Measurements from ENCODE around the gene ARCN1. TPM values are rescaled to one million over a fixed set of nuclear protein-coding genes. Genes with fewer than 3 reads are reported as not detected.

ARCN1 gene
- total and polyA plus RNA-seq, 9 of the 15 experiments (the other 6 are each of a cell fraction or from before 2014, with no cell fraction given) = 30.0 to 224 (median 76.4) TPM

DNA sequence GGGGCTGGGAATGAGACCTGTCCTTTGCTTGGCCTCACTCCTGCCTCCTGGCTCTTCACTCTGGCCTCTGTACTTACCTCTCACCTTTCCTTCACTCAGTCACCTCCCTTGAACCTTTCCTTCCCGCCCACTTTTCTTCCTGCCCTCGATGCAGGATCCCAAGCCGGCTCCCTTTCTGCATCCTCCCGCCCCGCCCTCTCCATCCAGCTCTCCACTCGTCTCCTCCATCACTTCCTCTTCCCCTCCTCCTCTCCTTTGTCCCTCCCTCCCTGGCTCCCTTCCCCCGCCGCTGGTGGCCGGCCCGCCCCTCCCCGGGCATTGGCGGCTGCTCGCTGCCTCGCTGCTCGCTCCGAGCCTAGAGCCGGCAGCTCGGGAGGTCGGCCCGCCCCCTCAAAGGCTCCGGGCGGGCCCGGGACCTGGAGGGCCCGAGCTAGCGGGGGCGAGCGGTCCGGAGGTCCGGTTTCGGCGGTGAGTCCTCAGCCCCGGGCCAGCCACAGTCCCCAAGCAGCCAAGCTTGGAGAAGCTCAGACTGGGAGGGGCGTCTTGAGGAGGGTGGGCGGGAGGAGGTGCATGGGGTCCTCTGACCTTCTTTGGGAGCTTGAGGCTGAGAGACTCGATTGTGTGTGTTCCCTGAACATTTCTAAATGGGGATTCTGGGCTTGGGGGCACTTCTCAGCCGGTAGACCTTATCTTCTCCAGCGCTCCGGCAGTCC is 49.0 kb downstream of the ARCN1 start (continued):
- TF ChIP-seq, protein P1, sequence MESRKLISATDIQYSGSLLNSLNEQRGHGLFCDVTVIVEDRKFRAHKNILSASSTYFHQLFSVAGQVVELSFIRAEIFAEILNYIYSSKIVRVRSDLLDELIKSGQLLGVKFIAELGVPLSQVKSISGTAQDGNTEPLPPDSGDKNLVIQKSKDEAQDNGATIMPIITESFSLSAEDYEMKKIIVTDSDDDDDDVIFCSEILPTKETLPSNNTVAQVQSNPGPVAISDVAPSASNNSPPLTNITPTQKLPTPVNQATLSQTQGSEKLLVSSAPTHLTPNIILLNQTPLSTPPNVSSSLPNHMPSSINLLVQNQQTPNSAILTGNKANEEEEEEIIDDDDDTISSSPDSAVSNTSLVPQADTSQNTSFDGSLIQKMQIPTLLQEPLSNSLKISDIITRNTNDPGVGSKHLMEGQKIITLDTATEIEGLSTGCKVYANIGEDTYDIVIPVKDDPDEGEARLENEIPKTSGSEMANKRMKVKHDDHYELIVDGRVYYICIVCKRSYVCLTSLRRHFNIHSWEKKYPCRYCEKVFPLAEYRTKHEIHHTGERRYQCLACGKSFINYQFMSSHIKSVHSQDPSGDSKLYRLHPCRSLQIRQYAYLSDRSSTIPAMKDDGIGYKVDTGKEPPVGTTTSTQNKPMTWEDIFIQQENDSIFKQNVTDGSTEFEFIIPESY (CRISPR knock-in tag; IDR thresholded peaks at IDR 0.05) = no peak
- TF ChIP-seq, protein P2, sequence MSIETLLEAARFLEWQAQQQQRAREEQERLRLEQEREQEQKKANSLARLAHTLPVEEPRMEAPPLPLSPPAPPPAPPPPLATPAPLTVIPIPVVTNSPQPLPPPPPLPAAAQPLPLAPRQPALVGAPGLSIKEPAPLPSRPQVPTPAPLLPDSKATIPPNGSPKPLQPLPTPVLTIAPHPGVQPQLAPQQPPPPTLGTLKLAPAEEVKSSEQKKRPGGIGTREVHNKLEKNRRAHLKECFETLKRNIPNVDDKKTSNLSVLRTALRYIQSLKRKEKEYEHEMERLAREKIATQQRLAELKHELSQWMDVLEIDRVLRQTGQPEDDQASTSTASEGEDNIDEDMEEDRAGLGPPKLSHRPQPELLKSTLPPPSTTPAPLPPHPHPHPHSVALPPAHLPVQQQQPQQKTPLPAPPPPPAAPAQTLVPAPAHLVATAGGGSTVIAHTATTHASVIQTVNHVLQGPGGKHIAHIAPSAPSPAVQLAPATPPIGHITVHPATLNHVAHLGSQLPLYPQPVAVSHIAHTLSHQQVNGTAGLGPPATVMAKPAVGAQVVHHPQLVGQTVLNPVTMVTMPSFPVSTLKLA (conservative IDR thresholded peaks at IDR 0.05) = peak in 1 of 2 experiments; percentile 53; a peak in 2 of 4 replicates
- peak; percentile 57; the same call in 1 of the 2 replicates for TF ChIP-seq ZNF263 (CRISPR knock-in tag; IDR thresholded peaks at IDR 0.05; ENCODE audit: borderline replicate concordance)
- peak; percentile 75 for TF ChIP-seq SP1 (CRISPR knock-in tag; IDR thresholded peaks at IDR 0.05)
- TF ChIP-seq TCF7L2 (IDR thresholded peaks at IDR 0.05; ENCODE audit: low read depth, low read length) = no peak
- TF ChIP-seq GABPB1 (CRISPR knock-in tag; IDR thresholded peaks at IDR 0.05) = peak; percentile 70
- peak; percentile 54 for TF ChIP-seq PCBP2 (IDR thresholded peaks at IDR 0.05; ENCODE audit: low read depth, low read length, poor library complexity, severe bottlenecking)
- TF ChIP-seq TRIM24 (IDR thresholded peaks at IDR 0.05) = peak; percentile 39 to 48; a peak in 1 of 4 replicates
- TF ChIP-seq SMARCA5 (IDR thresholded peaks at IDR 0.05) = peak; percentile 73; the same call in 1 of the 2 replicates
- TF ChIP-seq PCBP1 (IDR thresholded peaks at IDR 0.05; ENCODE audit: low read depth, low read length, poor library complexity, severe bottlenecking) = peak; percentile 71
- TF ChIP-seq KAT8 (IDR thresholded peaks at IDR 0.05; ENCODE audit: low read depth) = no peak
- TF ChIP-seq ARID1B (IDR thresholded peaks at IDR 0.05) = peak; percentile 60; the same call in 1 of the 2 replicates
- no peak for TF ChIP-seq HNRNPLL (IDR thresholded peaks at IDR 0.05; ENCODE audit: low read depth, low read length, poor library complexity, severe bottlenecking)
- TF ChIP-seq SRSF9 (IDR thresholded peaks at IDR 0.05; ENCODE audit: borderline replicate concordance, low read depth, low read length) = no peak
- 0 out of 2 replicates have a peak, but pooled peaks have one; percentile 9 for TF ChIP-seq CHD2 (IDR thresholded peaks at IDR 0.05; ENCODE audit: low read depth, low read length)
- TF ChIP-seq MYC (IDR thresholded peaks at IDR 0.05; ENCODE audit: low read depth, low read length) = 0 out of 2 replicates have a peak, but pooled peaks have one; percentile 16
- TF ChIP-seq MYC (CRISPR knock-in tag; IDR thresholded peaks at IDR 0.05; ENCODE audit: borderline replicate concordance, low read depth) = no peak
- TF ChIP-seq, protein P3, sequence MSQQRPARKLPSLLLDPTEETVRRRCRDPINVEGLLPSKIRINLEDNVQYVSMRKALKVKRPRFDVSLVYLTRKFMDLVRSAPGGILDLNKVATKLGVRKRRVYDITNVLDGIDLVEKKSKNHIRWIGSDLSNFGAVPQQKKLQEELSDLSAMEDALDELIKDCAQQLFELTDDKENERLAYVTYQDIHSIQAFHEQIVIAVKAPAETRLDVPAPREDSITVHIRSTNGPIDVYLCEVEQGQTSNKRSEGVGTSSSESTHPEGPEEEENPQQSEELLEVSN (IDR thresholded peaks at IDR 0.05; ENCODE audit: borderline replicate concordance in 1 of 2, extremely low read depth in 1 of 2, insufficient read depth in 1 of 2, insufficient read length in 1 of 2, low read depth in 1 of 2, low read length in 1 of 2, poor library complexity in 1 of 2, severe bottlenecking in 1 of 2) = peak in 1 of 2 experiments; percentile 18
- TF ChIP-seq, protein P4, sequence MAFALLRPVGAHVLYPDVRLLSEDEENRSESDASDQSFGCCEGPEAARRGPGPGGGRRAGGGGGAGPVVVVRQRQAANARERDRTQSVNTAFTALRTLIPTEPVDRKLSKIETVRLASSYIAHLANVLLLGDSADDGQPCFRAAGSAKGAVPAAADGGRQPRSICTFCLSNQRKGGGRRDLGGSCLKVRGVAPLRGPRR (CRISPR knock-in tag; IDR thresholded peaks at IDR 0.05) = no peak
- peak in 1 of 2 experiments; percentile 83; a peak in 3 of 4 replicates for TF ChIP-seq RCOR1 (IDR thresholded peaks at IDR 0.05; ENCODE audit: borderline replicate concordance in 1 of 2, low read depth in 2 of 2, low read length in 2 of 2)
- peak; percentile 33; the same call in 1 of the 2 replicates for TF ChIP-seq CC2D1A (IDR thresholded peaks at IDR 0.05)
- no peak for TF ChIP-seq CBX3 (IDR thresholded peaks at IDR 0.05; ENCODE audit: borderline replicate concordance in 1 of 2, low read length in 2 of 2)

All from K562 (cell line).